K562 (cell line): ENCODE measurements around the gene ORM1. TPM values are rescaled to one million over a fixed set of nuclear protein-coding genes. Genes with fewer than 3 reads are reported as not detected.

Source experiments
- ZNF445 ChIP-seq: fragments of 250-450 bp; sonication (Bioruptor Pico); IDR thresholded peaks from 2 replicates; pipeline ENCODE4 v1.4.0; 2020; ENCODE audit warnings: low read depth, mild to moderate bottlenecking, moderate library complexity
- polyA plus RNA-seq, 8 experiments: library from polyadenylated mRNA; depleted of rRNA in 4 of 8; stranded (reverse) in 5 of 8; unstranded in 3 of 8; fragments of >200 nt; fragmentation: Nextera tagmentation in 2 of 8; fragmentation: Illumina TruSeq in 1 of 8; extraction: Ambion mirVana in 2 of 8; extraction: Trizol in 1 of 8; gene quantifications; 2 replicates each; pipeline versions ENCODE4 v1.2.1 to v1.2.3, GENCODE V29; 2011 to 2014; ENCODE audit warnings: inconsistent platforms in 1 of 8, missing spikeins in 1 of 8
- total RNA-seq, 7 experiments: library from RNA; depleted of rRNA in 6 of 7; stranded (reverse); fragments of >200 nt in 6 of 7; fragmentation: Illumina TruSeq in 2 of 7; extraction: Trizol in 2 of 7; gene quantifications; 2 replicates each; pipeline versions ENCODE4 v1.2.1 to v1.2.3, GENCODE V29; 2011 to 2021; ENCODE audit warnings: low replicate concordance in 1 of 7
- TF ChIP-seq, protein P1 (sequence below): fragments of 450-650 bp; IDR thresholded peaks from 2 replicates; pipeline ENCODE4 v1.6.1; 2016; ENCODE audit warnings: low read depth

The ORM1 gene
- total and polyA plus RNA-seq, 9 of the 15 experiments (the other 6 are each of a cell fraction or from before 2014, with no cell fraction given): 2.9 TPM; not detected in 8

- TF ChIP-seq, protein P1, sequence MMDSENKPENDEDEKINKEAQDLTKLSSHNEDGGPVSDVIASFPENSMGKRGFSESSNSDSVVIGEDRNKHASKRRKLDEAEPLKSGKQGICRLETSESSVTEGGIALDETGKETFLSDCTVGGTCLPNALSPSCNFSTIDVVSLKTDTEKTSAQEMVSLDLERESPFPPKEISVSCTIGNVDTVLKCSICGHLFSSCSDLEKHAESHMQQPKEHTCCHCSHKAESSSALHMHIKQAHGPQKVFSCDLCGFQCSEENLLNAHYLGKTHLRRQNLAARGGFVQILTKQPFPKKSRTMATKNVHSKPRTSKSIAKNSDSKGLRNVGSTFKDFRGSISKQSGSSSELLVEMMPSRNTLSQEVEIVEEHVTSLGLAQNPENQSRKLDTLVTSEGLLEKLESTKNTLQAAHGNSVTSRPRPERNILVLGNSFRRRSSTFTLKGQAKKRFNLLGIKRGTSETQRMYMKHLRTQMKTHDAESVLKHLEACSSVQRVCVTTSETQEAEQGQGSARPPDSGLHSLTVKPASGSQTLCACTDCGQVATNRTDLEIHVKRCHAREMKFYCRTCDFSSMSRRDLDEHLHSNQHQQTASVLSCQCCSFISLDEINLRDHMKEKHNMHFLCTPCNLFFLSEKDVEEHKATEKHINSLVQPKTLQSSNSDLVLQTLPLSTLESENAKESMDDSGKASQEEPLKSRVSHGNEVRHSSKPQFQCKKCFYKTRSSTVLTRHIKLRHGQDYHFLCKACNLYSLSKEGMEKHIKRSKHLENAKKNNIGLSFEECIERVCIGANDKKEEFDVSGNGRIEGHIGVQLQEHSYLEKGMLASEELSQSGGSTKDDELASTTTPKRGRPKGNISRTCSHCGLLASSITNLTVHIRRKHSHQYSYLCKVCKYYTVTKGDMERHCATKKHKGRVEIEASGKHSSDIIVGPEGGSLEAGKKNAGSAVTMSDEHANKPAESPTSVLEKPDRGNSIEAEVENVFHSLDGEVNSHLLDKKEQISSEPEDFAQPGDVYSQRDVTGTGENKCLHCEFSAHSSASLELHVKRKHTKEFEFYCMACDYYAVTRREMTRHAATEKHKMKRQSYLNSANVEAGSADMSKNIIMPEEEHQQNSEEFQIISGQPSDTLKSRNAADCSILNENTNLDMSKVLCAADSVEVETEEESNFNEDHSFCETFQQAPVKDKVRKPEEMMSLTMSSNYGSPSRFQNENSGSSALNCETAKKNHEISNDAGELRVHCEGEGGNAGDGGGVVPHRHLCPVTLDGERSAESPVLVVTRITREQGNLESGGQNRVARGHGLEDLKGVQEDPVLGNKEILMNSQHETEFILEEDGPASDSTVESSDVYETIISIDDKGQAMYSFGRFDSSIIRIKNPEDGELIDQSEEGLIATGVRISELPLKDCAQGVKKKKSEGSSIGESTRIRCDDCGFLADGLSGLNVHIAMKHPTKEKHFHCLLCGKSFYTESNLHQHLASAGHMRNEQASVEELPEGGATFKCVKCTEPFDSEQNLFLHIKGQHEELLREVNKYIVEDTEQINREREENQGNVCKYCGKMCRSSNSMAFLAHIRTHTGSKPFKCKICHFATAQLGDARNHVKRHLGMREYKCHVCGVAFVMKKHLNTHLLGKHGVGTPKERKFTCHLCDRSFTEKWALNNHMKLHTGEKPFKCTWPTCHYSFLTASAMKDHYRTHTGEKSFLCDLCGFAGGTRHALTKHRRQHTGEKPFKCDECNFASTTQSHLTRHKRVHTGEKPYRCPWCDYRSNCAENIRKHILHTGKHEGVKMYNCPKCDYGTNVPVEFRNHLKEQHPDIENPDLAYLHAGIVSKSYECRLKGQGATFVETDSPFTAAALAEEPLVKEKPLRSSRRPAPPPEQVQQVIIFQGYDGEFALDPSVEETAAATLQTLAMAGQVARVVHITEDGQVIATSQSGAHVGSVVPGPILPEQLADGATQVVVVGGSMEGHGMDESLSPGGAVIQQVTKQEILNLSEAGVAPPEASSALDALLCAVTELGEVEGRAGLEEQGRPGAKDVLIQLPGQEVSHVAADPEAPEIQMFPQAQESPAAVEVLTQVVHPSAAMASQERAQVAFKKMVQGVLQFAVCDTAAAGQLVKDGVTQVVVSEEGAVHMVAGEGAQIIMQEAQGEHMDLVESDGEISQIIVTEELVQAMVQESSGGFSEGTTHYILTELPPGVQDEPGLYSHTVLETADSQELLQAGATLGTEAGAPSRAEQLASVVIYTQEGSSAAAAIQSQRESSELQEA: no peak
- no peak for TF ChIP-seq ZNF445 (CRISPR knock-in tag)
These were observed 23.4 kb upstream of the ORM1 start (continued) for GRCh38 chr9:114299286-114300152.
